Stomach (tissue), 4 donors: ENCODE measurements around the gene SRCIN1.

Experiments
- EP300 ChIP-seq: sonication (generic); formaldehyde crosslinking; IDR thresholded peaks from one replicate; pipeline ENCODE4 v1.6.1; 2017; ENCODE audit warnings: antibody characterized with exemption
- POLR2A ChIP-seq, 4 donors: fragments of 450-650 bp; IDR thresholded peaks; one replicate each; pipeline ENCODE4 v1.6.1; 2016; ENCODE audit warnings: antibody characterized with exemption in 4 of 4, control low read depth in 2 of 4, mild to moderate bottlenecking in 1 of 4, moderate library complexity in 1 of 4
- POLR2AphosphoS5 ChIP-seq, 3 donors: sonication (generic); formaldehyde crosslinking; IDR thresholded peaks; one replicate each; pipeline ENCODE4 v1.6.1; 2016; ENCODE audit warnings: antibody characterized with exemption in 3 of 3
- TF ChIP-seq, protein P1 (sequence below), 7 experiments: fragments of 450-650 bp in 4 of 7; fragments of 200-600 bp in 3 of 7; sonication (generic) in 3 of 7; IDR thresholded peaks; one replicate each; pipeline ENCODE4 v1.5.1; 2016 to 2019; ENCODE audit warnings: antibody characterized with exemption in 7 of 7, control low read depth in 2 of 7, mild to moderate bottlenecking in 1 of 7

DNA sequence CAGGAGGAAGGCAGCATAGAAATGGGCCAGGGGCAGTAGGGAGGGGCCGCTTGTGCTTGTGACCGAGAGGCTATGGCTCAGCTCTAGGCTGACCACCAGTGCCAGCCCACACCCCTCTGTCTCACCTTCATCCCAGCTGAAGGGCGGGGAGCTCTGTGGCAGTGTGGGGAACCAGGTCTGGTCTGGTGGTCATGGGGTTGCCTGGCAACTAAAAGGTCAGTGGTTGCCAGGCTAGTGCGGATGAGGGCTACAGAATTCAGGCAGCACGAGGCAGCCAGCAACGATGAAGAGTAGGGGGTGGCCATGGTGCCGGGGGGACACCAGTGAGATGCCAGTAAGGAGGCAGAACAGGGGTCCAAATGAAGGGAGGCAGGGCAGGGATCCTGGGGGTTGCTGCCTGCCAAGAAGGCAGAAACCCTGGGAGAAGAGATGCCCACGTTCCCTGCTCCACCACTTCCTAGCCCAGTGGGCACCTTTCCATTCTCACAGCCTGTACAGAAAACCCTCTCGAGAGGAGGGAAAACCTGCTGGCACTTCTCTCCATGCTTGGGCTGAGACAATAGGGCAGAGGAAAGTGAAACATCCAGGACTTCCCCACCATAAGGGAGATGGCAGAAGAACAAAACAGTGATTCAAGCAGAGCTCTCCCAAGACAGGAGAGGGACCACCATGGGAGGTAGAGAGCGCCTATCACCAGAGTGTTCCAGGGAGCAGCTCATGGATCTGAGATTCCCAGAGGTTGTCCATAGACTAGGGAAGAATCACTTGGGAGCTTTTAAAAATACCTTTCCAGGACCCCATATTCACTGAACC lies 39.7 kb downstream of the SRCIN1 start:
- TF ChIP-seq, protein P1, sequence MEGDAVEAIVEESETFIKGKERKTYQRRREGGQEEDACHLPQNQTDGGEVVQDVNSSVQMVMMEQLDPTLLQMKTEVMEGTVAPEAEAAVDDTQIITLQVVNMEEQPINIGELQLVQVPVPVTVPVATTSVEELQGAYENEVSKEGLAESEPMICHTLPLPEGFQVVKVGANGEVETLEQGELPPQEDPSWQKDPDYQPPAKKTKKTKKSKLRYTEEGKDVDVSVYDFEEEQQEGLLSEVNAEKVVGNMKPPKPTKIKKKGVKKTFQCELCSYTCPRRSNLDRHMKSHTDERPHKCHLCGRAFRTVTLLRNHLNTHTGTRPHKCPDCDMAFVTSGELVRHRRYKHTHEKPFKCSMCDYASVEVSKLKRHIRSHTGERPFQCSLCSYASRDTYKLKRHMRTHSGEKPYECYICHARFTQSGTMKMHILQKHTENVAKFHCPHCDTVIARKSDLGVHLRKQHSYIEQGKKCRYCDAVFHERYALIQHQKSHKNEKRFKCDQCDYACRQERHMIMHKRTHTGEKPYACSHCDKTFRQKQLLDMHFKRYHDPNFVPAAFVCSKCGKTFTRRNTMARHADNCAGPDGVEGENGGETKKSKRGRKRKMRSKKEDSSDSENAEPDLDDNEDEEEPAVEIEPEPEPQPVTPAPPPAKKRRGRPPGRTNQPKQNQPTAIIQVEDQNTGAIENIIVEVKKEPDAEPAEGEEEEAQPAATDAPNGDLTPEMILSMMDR (IDR thresholded peaks at IDR 0.05), result no peak
- no peak for TF ChIP-seq POLR2A (IDR thresholded peaks at IDR 0.05)
- no peak for TF ChIP-seq POLR2AphosphoS5 (IDR thresholded peaks at IDR 0.05)
- no peak for TF ChIP-seq EP300
